ENCODE results near the gene MPIG6B.

MPIG6B gene

GRCh38 chr6:31768363-31769257 is 45.4 kb downstream of the MPIG6B start:
- TF ChIP-seq CTCF (IDR thresholded peaks at IDR 0.05; ENCODE audit: borderline replicate concordance, insufficient read depth, low read depth, low read length) = no peak
- H3K4me3 ChIP-seq (ENCODE audit: low read depth, low read length) = no peak overlapping the region

- TF ChIP-seq CTCF (IDR thresholded peaks at IDR 0.05; ENCODE audit: borderline replicate concordance, insufficient read depth, low read depth, low read length) = peak; percentile 88
Measured at GRCh38 chr6:31769684-31770371, 46.7 kb downstream of the MPIG6B start.

GRCh38 chr6:31770860-31771259 is 47.7 kb downstream of the MPIG6B start:
- TF ChIP-seq CTCF (IDR thresholded peaks at IDR 0.05; ENCODE audit: borderline replicate concordance, insufficient read depth, low read depth, low read length) = no peak
- H3K4me3 ChIP-seq (ENCODE audit: low read depth, low read length) = no peak overlapping the region

More at GRCh38 chr6:31769684-31770371, 46.7 kb downstream of the MPIG6B start:
- no peak overlapping the region for H3K4me3 ChIP-seq (ENCODE audit: low read depth, low read length)

- H3K4me3 ChIP-seq (ENCODE audit: low read depth, low read length) = no peak overlapping the region
- no peak for TF ChIP-seq CTCF (IDR thresholded peaks at IDR 0.05; ENCODE audit: borderline replicate concordance, insufficient read depth, low read depth, low read length)
Measured at GRCh38 chr6:31771992-31772358, 48.8 kb downstream of the MPIG6B start.

GRCh38 chr6:31775184-31775583 is 52.0 kb downstream of the MPIG6B start:
- H3K4me3 ChIP-seq (ENCODE audit: low read depth, low read length) = no peak overlapping the region
- TF ChIP-seq CTCF (IDR thresholded peaks at IDR 0.05; ENCODE audit: borderline replicate concordance, insufficient read depth, low read depth, low read length) = no peak

GRCh38 chr6:31775633-31776484 is 52.7 kb downstream of the MPIG6B start:
- TF ChIP-seq CTCF (IDR thresholded peaks at IDR 0.05; ENCODE audit: borderline replicate concordance, insufficient read depth, low read depth, low read length) = no peak
- no peak overlapping the region for H3K4me3 ChIP-seq (ENCODE audit: low read depth, low read length)

Data from GM12875 (cell line).